ENCODE data around the gene GMDS.

GRCh38 chr6:1764397-1764987 lies 480.9 kb downstream of the GMDS start:
- TF ChIP-seq CTCF (conservative IDR thresholded peaks at IDR 0.05; ENCODE audit: low read depth, low read length) (no peak), RAD21 (IDR thresholded peaks at IDR 0.05; ENCODE audit: low read length) (no peak), BHLHE40 (IDR thresholded peaks at IDR 0.05; ENCODE audit: low read depth, low read length) (no peak), POLR2A (IDR thresholded peaks at IDR 0.05; ENCODE audit: low read depth, low read length) (no peak), RFX5 (IDR thresholded peaks at IDR 0.05; ENCODE audit: low read depth, low read length) (no peak), FOS (IDR thresholded peaks at IDR 0.05; ENCODE audit: low read depth, low read length) (no peak)
